GM12878 (cell line): Measurements from ENCODE around the gene PBLD. TPM values are rescaled to one million over a fixed set of nuclear protein-coding genes. Genes with fewer than 3 reads are reported as not detected.
"Not testable (repeated sequence)": the region's sequence is repeated elsewhere in the genome, so short reads cannot be mapped to it uniquely, and the experiment has no call there.

Experiments used
- ATAC-seq: fragments of 200-7000 bp; cut with Tn5 transposase; 3 replicates; pipeline ENCODE4 v1.9.1; 2020; ENCODE audit warnings: mild to moderate bottlenecking, moderate library complexity
- BruUV-seq: library from RNA; stranded (reverse); fragments of 400-500 nt; replicated peaks from 2 replicates; lab custom pipeline; 2021; lab: Mats Ljungman, UMichigan
- CTCF ChIA-PET: fragments of 300-600 bp; sonication (Branson Sonifier 250); formaldehyde crosslinking; extraction: SDS; loops from one replicate; lab custom pipeline; 2021; ENCODE audit warnings: inconsistent platforms; lab: Yijun Ruan, JAX
- POLR2A ChIA-PET: fragments of 350-600 bp; formaldehyde crosslinking; extraction: SDS; loops from one replicate; lab custom pipeline; 2021; ENCODE audit warnings: inconsistent platforms; lab: Charles Lee
- RAD21 ChIA-PET: fragments of 300-600 bp; sonication (Branson Sonifier 250); formaldehyde crosslinking; loops from one replicate; lab custom pipeline; 2023; ENCODE audit warnings: antibody characterized with exemption; ENCODE audit not compliant: unreplicated experiment; lab: Charles Lee
- SMC1A ChIA-PET: fragments of 300-600 bp; sonication (Branson Sonifier 250); formaldehyde crosslinking; loops from one replicate; lab custom pipeline; 2023; ENCODE audit not compliant: unreplicated experiment, uncharacterized antibody; lab: Charles Lee
- DNase-seq: peaks from one replicate; pipeline ENCODE4 v3.0.0-alpha.2; 2011; ENCODE audit warnings: low read depth, low spot score
- FAIRE-seq: peaks from 3 replicates; lab custom pipeline; 2011; peaks lifted over from hg19 to GRCh38; lab: Jason Lieb, UNC
- H2AFZ ChIP-seq: 2 replicates; pipeline ENCODE4 v1.6.0; 2011; ENCODE audit warnings: low read depth, low read length, control low read depth; ENCODE audit not compliant: control insufficient read depth
- H3K27ac ChIP-seq: 2 replicates; pipeline ENCODE4 v1.5.1; 2011; ENCODE audit warnings: control low read depth; ENCODE audit not compliant: control insufficient read depth, insufficient read depth
- H3K27me3 ChIP-seq, 2 experiments: replicated peaks in 1 of 2; 2 replicates each; pipeline versions ENCODE4 v1.6.0 to v1.6.1; 2011; ENCODE audit warnings: low read length in 1 of 2; ENCODE audit not compliant: control insufficient read depth in 2 of 2, insufficient read depth in 2 of 2
- H3K36me3 ChIP-seq, 2 experiments: 2 replicates each; pipeline ENCODE4 v1.5.1; 2011; ENCODE audit warnings: low read length in 1 of 2; ENCODE audit not compliant: control insufficient read depth in 2 of 2, insufficient read depth in 2 of 2
- H3K4me1 ChIP-seq: 2 replicates; pipeline ENCODE4 v1.6.1; 2011; ENCODE audit warnings: mild to moderate bottlenecking, low read length, moderate library complexity, mixed read lengths; ENCODE audit not compliant: control insufficient read depth, insufficient read depth
- H3K4me2 ChIP-seq: 2 replicates; pipeline ENCODE4 v1.6.0; 2011; ENCODE audit warnings: control low read depth; ENCODE audit not compliant: control insufficient read depth, insufficient read depth
- H3K4me3 ChIP-seq: fragments of 200-600 bp; sonication (generic); 2 replicates; pipeline ENCODE4 v1.5.1; 2016
- H3K79me2 ChIP-seq: 2 replicates; pipeline ENCODE4 v1.6.0; 2011; ENCODE audit warnings: low read length; ENCODE audit not compliant: control insufficient read depth, insufficient read depth
- H3K9ac ChIP-seq: 2 replicates; pipeline ENCODE4 v1.8.0; 2011; ENCODE audit warnings: low read length, control low read depth, mixed read lengths; ENCODE audit not compliant: control insufficient read depth, insufficient read depth
- H3K9me3 ChIP-seq: replicated peaks from 3 replicates; pipeline ENCODE4 v1.5.1; 2011; ENCODE audit warnings: mild to moderate bottlenecking, low read length; ENCODE audit not compliant: control insufficient read depth, insufficient read depth
- H4K20me1 ChIP-seq: 2 replicates; pipeline ENCODE4 v1.6.0; 2011; ENCODE audit not compliant: control insufficient read depth, insufficient read depth
- ATF2 ChIP-seq: IDR thresholded peaks from 2 replicates; pipeline ENCODE4 v1.6.1; 2012; ENCODE audit warnings: low read length, inconsistent platforms
- CUX1 ChIP-seq: IDR thresholded peaks from 2 replicates; pipeline ENCODE4 v1.6.1; 2012; ENCODE audit warnings: improper control_type of control experiment, low read depth, low read length; ENCODE audit not compliant: insufficient replicate concordance
- DPF2 ChIP-seq: fragments of 450-650 bp; IDR thresholded peaks from 2 replicates; pipeline ENCODE4 v1.6.1; 2017; ENCODE audit warnings: mild to moderate bottlenecking
- E2F4 ChIP-seq: IDR thresholded peaks from 2 replicates; pipeline ENCODE4 v1.6.1; 2012; ENCODE audit warnings: low read depth, low read length, improper control_type of control experiment
- HSF1 ChIP-seq: fragments of 150-350 bp; IDR thresholded peaks from 2 replicates; pipeline ENCODE4 v1.6.1; 2014; ENCODE audit warnings: mild to moderate bottlenecking, low read depth, low read length
- NFIC ChIP-seq: IDR thresholded peaks from 2 replicates; pipeline ENCODE4 v1.6.1; 2012; ENCODE audit warnings: low read depth, mild to moderate bottlenecking, inconsistent platforms, low read length, moderate library complexity
- POLR2A ChIP-seq: IDR thresholded peaks from 2 replicates; pipeline ENCODE4 v1.6.1; 2011; ENCODE audit warnings: low read depth, mild to moderate bottlenecking, low read length
- SRF ChIP-seq, 2 experiments: IDR thresholded peaks; 2 replicates each; pipeline ENCODE4 v1.6.1; 2011; ENCODE audit warnings: low read depth in 2 of 2, low read length in 2 of 2, mild to moderate bottlenecking in 1 of 2, moderate library complexity in 1 of 2
- WGBS: methylation state at CpG from one replicate; pipeline ENCODE4 v1.1.6; 2016; ENCODE audit warnings: low lambda C conversion rate; ENCODE audit not compliant: insufficient replicate concordance, insufficient coverage; ENCODE audit errors: missing lambda C conversion rate; 5-methylcytosine and 5-hydroxymethylcytosine counted together
- in situ Hi-C: fragments of 300-500 bp; cut with MboI; formaldehyde crosslinking; loops from 9 replicates; pipeline ENCODE4 v1.14.3; 2018; ENCODE audit warnings: mixed read lengths
- intact Hi-C: fragments of 100-400 bp; cut with micrococcal nuclease; formaldehyde crosslinking; loops from one replicate; pipeline ENCODE4 v1.14.2; 2022; ENCODE audit not compliant: unreplicated experiment
- polyA plus RNA-seq, 11 experiments: library from polyadenylated mRNA; depleted of rRNA in 4 of 11; unstranded in 6 of 11; stranded (reverse) in 5 of 11; fragments of >200 nt; fragmentation: Nextera tagmentation in 4 of 11; fragmentation: Illumina TruSeq in 1 of 11; extraction: Ambion mirVana in 4 of 11; extraction: Trizol in 1 of 11; gene quantifications; 1 replicate in 1 of 11; 2 replicates in 10 of 11; pipeline versions ENCODE4 v1.2.1 to v1.2.3, GENCODE V29; 2011 to 2016; ENCODE audit warnings: inconsistent platforms in 2 of 11, missing spikeins in 2 of 11, low read depth in 1 of 11
- total RNA-seq, 4 experiments: library from RNA; depleted of rRNA in 3 of 4; stranded (reverse); fragments of >200 nt in 3 of 4; fragmentation: Illumina TruSeq in 1 of 4; extraction: Trizol in 1 of 4; gene quantifications; 2 replicates each; pipeline versions ENCODE4 v1.2.1 to v1.2.3, GENCODE V29; 2013 to 2021

The PBLD gene
- total and polyA plus RNA-seq, 10 of the 15 experiments (the other 5 are each of a cell fraction or from before 2014, with no cell fraction given), result 0.68 to 2.8 (median 1.7) TPM

GRCh38 chr10:68246397-68246796 is 86.3 kb downstream of the PBLD start:
- H3K27me3 ChIP-seq, BruUV-seq, H3K27ac ChIP-seq, SMC1A ChIA-PET, POLR2A ChIA-PET, H3K79me2 ChIP-seq, H3K36me3 ChIP-seq, H3K4me2 ChIP-seq, H4K20me1 ChIP-seq, ATAC-seq, intact Hi-C loops, CTCF ChIA-PET, H3K4me3 ChIP-seq, H3K9me3 ChIP-seq, H3K9ac ChIP-seq, H3K4me1 ChIP-seq, DNase-seq, H2AFZ ChIP-seq, in situ Hi-C loops, RAD21 ChIA-PET, FAIRE-seq: not testable (repeated sequence)
- 85% methylated on average over 7 of the region's 7 CpGs for WGBS

- in situ Hi-C loops, result no loop called here
- no peak for ATAC-seq
- Histone ChIP-seq H3K4me2 (no peak overlapping the region), H3K79me2 (no peaks in the 10 kb centered on the region), H3K4me3 (no peak overlapping the region), H3K4me1 (no peaks in the 10 kb centered on the region), H3K9ac (no peak overlapping the region), H2AFZ (no peak overlapping the region), H4K20me1 (no peaks in the 10 kb centered on the region), H3K27ac (no peak overlapping the region), H3K36me3 (no peaks in the 10 kb centered on the region), H3K27me3 (no peaks in the 10 kb centered on the region; a peak in 1 of 4 replicates), H3K9me3 (no peaks in the 10 kb centered on the region)
- RAD21 ChIA-PET, result no interaction called here
- DNase-seq, result no peak
- CTCF ChIA-PET, result no interaction called here
- POLR2A ChIA-PET, result no interaction called here
- 92% methylated on average over 2 of the region's 2 CpGs for WGBS
- BruUV-seq, result no TSS peak
- SMC1A ChIA-PET, result no interaction called here
- no peak for FAIRE-seq
- intact Hi-C loops, result no loop called here
- TF ChIP-seq POLR2A, result no peak
- TF ChIP-seq NFIC, result no peak
- TF ChIP-seq ATF2, result no peak
- TF ChIP-seq SRF (IDR thresholded peaks at IDR 0.05; ENCODE audit: low read depth in 2 of 2, low read length in 2 of 2), result no peak
- no peak for TF ChIP-seq E2F4
- TF ChIP-seq DPF2, result no peak
- TF ChIP-seq HSF1, result no peak
- no peak for TF ChIP-seq CUX1
These were observed 90.7 kb downstream of the PBLD start for GRCh38 chr10:68242051-68242450.
